Measurements from ENCODE around the gene TUBGCP6.

Gene TUBGCP6

DNA sequence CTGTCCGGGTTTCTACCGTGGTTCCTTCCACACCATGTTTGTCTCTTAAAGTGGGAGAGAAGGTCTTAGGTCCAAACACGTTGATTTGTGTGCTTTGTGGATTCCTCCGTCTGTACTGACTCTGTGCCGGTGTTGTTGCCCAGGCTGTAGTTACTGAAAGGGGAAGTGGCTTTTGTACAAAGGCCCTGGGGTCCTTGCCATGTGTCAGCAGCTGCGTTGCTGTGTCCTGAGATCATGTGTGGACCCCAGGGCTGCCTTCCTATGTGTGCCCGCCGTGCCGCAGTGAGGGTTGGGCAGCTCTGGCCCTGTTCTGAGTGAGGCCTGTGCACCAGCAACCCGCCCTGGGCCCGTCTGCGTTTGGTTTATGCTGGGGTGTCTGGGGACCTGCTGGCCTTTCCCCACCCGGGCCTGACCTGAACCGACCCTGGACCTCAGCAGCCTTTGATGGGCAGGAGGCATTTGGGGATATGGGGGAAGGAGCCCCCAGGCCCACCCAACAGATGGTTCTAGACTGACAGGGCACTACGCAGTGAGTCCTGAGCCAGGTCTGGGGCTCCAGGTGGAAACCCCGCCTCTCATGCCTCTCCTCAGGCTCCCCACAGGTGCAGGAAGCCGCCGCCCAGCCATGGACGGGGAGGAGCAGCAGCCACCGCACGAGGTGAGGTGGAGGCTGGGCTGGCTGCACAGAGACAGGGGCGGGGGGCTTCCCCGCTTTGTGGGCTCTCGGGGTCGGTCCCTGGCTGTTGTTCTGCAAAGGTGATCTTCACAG lies 52.2 kb downstream of the TUBGCP6 start:
- no peak for DNase-seq

GRCh38 chr22:50190941-50191741 lies 53.7 kb downstream of the TUBGCP6 start:
- DNase-seq, result no peak

DNA sequence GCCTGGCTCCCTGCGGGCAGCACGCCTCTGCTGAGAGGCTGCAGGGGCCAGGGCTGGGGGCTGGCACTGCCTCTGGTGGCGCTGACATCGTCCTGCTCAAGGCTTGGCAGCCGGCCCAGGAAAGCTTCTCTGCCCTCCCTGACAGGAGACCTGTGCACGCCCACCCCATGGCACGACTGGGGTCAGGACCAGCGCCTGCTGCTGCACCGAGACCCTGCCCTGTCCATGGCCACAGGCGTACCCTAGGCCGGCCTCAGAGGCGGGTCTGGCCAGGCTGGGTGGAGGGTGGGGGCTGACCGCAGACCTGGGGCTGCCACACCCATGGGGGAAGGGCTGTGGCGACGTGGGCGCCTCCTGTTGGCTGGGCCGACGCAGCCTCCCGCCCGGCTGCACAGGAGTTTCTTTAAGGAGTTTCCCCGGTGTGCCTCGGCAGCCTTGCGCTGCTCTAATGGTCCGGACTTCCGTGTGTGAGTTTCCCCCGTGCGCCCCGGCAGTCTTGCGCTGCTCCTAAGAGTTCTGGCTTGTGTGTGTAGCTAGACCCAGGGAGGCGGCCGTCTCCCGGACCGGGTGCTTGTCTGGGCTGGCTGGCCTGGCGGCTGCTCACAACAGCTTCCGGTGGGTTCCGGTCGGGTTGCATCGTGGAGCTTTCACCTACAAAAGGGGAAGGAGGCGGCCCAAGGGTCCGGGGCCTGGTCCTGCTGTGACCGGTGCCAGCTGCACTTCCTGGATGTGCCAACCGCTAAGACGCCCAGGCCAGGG lies 54.5 kb downstream of the TUBGCP6 start:
- peak; percentile 83 for DNase-seq

DNA sequence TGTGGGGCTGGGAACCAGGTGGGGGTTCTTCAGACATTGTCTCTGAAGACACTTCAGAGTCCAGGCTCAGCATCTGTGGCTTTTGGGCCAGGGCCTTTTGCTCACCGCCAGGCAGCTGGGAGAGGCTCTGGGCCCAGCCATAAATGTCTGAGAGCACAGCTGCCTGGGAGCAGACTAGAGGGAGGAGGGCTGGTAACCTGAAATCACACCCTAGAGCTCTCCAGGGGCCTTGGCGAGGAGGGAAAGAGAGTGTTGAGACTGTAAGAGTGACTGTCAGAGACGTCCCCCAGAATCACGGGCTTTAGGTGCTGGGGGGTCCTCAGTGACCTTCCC lies 55.0 kb downstream of the TUBGCP6 start:
- peak; percentile 70 for DNase-seq

GRCh38 chr22:50189184-50189848 lies 55.5 kb downstream of the TUBGCP6 start:
- DNase-seq, result no peak

DNA sequence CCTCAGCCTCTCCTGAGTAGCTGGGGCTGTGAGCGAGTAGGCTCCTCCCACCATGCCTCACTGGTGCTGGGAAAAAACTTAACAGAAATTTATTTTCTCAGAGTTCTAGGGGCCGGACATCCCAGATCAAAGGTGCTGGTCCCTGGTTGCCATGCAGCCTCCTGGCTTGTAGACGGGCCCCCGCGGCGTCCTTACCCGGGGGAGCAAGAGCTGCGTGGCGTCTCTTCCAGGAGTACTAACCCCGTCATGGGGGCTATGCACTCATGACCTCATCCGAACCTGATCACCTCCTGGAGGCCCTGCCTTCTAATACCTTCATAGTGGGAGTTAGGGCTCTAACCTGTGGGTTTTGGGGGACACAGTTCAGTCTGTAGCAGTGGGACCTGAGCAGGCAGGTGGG lies 56.5 kb downstream of the TUBGCP6 start:
- DNase-seq, result no peak

DNA sequence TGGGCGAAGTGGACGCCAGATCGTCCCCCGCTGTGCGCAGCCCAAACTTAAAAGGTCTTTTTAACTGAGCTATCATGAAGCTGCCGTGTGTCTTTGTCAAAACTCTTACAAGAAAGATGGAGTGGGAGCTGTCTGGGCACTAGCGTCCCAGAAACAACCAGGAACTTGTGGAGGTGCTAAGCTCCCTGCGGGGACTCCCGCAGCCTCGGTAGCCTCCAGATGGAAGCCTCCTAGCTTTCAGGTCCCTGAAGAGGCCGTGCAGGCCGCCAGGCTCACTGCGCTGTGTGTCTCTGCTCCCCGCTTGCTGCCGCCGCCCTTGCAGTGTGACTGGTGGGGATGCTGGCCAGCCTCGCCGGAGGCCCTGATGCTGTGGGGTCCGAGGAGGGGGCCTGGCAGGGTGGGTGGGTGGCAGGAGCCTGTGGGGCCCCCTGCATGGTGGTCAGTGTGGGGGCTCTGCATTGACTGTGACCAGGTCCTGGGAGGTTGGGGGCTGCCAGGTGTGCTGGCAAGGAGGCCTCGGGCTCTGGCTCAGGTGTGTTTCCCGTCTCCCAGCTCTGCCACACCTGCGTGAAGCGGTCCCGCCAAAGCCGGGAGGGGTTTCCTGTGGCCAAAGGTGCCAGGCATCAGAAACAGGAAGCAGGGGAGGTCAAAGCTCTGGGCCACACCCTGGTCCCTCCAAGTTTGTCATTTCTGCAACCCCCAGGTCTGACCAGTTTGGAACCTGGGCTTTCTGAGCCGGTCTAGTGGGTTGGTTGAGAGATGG lies 57.9 kb downstream of the TUBGCP6 start:
- no peak for DNase-seq

DNA sequence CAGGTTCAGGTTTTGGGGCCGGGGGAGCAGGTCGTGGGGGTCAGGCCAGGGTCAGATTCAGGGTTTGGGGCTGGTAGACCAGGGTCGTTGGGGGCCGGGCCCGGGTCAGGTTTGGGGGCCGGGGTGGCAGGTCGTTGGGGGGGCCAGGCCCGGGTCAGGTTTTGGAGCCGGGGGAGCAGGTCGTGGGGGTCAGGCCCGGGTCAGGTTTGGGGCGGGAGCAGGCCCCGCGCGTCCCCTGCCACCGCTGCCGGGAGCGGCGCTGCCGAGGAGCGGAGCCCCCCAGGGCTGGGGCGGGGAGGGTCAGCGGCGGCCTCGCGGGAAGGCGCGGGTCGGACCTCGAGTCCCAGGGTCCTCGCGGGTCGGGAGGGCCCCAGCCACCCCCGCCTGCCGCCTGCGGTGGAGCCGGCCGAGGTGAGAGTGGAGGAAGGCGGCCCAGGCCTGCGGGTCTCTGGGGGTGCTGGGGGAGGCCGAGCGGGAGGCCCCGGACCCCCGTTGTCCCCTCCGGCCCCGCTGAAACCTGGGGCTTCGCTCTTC lies 58.6 kb downstream of the TUBGCP6 start:
- DNase-seq, result no peak

GRCh38 chr22:50185375-50186087 lies 59.3 kb downstream of the TUBGCP6 start, which contains the start of gene TRABD:
TRABD (plus strand) TSS chr22:50185913; CDS start chr22:50193061, 7,148 bp downstream.
- peak; percentile 95 for DNase-seq

DNA sequence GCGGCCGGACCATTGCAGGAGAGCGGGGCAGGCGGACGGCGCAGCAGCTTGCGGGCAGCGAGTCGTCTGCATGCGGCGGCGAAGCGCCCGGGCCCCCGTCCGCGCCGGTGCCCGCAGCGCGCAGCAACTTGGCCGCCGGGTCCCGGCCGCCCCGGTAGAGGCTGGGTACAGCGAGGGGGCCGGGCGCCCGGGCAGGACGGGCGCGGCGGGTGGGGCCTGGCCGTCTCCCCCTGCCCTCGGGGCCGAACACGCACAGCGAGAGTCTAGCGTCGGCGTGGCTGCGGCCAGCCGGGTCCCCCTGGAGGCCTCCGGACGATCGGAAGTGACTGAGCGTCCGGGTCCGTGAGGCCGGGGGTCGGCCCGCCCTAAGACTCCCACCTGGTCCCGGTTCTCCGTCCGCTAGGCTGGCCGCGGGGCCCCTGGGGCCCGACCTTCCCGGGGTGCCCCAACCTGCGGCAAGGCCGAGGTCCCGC lies 59.9 kb downstream of the TUBGCP6 start:
- DNase-seq, result no peak

- DNase-seq, result peak; percentile 76
Observed at GRCh38 chr22:50184004-50184901, 60.6 kb downstream of the TUBGCP6 start.

DNA sequence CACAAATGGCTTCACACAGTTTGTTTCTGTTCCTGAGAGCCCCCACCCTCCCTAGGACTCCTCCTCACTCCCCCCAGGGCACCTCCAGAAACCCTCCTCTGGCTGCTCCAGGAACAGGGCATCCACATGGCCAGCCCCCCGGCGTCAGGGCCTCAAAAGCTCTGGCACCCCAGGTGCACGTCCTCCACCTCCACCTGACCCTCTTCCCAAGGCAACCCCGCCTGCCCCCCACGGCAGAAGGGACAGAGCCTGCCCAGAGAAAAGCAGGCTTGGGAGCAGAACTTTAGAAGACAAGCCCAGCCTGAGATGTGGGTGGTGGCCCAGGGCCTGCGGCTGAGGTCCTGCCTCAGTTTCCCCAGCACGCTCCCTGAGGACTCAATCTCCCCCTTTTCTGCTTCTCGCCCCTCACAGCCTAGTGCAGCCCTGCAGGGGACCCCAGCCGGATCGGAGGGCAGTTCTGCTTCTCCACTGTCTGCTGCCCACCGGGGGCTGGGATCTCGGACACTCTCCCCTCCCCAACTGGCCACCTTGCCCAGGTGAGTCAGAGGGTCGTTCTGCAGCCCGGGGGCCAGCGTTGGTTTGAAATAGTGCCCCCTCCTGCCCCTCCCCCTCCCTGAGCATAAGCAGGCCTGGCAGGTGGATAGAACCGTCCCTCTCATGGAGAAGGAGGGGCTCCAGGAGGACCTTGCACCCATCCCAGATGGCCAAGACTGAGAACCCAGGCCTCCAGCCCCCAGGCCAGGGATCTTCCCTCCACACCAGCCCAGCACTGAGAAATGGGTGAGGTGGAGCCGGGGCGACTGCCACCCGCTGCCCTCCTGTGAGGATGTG lies 61.5 kb downstream of the TUBGCP6 start:
- peak; percentile 34 for DNase-seq

DNA sequence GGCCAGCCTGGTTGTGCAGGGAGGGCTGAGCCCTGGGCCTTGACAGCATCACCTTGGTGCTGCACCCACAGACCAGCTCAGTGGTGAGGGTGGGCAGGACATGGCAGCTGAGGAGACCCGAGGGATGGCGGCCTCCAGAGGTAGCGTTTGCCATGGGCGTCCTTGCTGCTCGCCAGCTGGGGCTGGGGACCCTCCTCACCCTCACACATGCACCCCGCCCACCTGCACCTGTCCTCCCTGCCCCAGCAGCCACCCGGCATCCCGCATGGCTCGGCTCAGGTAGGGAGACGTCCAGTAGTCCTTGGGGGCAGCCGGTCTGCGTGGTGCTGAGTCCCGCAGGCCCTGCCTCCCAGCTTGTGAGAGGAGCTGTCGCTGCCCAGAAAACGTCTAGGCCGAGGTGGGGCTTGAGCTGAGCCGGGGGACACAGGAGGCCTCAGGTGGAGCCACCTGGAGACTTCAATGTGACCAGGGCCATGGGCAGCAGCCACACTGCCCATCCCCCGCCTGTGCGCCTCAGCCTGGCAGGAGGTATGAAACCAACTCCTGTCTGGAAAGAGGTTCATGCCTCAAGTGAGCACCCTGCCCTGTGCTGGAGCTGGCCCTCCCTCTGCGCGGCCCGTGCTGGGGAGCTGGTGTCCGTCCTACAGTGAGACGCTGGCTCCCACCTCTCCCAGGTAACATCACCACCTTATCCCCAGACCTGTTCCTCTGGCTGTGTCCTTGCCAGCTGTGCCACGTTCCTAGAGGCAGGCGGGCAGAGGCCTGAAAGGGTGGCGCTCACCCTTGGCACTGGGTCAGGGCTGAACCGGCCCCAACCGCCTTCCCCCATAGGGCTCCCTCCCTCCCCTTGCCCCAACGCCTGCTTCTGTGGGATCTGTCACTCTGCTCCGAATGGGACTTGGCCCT lies 62.4 kb downstream of the TUBGCP6 start:
- DNase-seq, result peak; percentile 34

GRCh38 chr22:50180727-50181521 lies 63.9 kb downstream of the TUBGCP6 start:
- peak; percentile 28 for DNase-seq

GRCh38 chr22:50179937-50180726 lies 64.7 kb downstream of the TUBGCP6 start:
- no peak for DNase-seq
